Right hindlimb (tissue), 1 donor: ENCODE data around the gene CCDC186.

Experiments used
- DNase-seq: peaks from one replicate; pipeline ENCODE4 v3.0.0-alpha.2; 2018

The CCDC186 gene

DNA sequence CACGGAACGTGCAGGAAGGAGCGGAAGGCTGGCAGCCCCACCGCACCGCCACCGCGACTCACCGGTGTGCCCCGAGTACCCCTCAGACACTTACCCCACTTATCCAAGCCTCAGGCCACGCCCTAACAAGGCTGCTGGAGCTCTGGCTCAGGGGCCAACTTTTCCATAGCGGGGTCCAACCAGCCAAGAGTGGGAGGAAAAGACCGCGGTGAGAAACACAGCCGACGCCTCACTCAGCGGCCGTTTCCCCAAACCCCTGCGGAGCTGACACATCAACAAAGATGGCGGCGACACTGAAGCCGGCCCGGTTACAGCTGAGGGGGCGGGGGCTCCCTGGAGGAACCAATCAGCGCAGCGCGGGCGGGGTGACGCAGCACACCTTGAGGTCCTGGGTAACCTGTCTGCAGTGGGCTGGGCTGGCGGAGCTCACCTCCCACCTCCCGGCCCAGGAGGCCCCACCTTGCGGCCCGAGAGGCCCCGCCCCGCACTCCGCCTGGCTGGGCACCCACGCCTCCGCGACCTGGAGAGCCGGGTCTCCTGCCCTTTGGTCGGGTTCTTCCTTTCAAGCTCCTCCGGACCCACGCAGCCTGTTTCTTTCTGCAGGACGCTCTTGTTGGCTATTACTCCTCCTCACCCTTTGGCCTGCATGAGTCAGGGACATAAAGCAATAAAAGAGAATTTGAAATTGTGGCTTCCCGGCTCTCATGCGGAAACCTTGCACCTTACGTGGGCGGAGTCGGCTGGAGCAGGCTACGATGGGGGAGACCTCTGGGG, at the start of gene CCDC186:
TSS of gene CCDC186 (minus strand) at position 283 of the 774 bp plus-strand sequence. CDS start 10,935 bp downstream, outside the sequence.
- peak; percentile 91 for DNase-seq

DNA sequence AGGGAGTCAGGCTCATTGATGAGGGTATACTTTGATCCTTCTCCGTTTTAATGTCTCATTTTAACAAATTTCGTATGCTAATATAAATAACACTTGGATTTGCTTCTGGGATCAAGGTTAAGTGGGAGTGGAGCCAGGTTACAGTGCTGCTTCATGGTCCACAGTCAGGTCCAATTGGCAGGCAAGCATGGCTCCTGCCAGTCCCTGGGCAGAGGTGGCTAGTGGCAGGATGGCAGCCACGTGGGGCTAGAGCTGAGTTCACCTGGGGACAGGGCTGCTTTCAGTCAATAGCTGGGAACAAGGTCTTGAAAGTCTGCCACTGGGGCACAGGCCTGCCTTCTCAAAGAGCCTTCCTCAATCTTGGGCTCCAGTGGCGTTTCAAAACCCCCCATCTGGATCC, 49.1 kb upstream of the CCDC186 start:
- no peak for DNase-seq

DNA sequence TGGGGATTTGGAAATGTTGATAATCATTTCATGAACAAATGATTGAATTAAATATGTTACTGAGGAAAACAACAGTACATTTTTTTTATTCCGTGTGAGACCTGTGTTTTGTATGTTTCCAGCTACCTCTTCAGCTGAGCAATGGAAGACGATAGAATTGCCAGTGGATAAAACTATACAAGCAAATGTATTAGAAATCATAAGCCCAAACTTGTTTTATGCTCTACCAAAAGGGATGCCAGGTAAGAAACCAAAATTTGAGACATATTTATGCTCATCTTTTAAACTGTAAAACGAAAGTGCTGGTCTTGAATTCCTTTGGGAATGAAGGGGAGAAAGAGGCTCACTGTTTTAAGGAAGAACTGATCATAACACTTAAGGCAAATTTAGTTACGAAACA, 47.2 kb upstream of the CCDC186 start:
- no peak for DNase-seq

DNA sequence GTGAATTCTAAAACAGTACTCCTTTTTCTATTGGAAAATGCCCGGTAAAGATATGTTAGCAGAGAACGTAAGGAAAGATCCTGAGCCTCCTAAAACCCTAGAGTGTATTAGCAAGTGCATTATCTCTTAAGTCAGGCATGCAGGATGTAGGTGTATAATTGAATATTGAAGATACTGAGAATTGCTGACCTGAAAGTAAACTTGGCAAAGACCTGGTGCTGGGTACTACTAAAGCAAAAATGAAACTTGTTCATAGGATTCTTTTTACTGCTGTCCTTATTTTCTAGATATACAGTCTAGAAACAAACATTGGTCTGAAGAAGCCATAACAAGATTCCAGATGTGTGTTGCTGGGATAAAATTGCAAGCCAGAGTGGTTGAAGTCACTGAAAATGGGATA, 46.3 kb upstream of the CCDC186 start:
- DNase-seq = no peak

DNA sequence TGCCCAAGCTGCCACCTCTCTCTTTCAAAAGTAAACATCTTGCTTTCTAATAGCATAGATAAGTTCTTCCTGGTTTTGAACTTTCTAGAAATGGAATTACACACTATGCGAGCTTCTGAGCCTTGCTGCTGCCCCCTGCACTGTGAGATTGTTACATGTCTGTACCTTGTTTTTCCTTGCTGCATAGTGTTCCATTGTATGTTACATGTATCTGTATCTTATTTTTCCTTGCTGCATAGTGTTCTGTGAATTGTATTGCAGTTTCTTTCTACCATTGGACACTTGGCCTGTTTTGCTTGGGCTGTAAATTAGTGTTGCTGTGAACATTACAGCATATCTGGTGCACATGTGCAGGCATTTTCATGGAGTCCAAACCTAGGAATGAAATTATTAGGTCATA, 41.0 kb upstream of the CCDC186 start:
- no peak for DNase-seq

DNA sequence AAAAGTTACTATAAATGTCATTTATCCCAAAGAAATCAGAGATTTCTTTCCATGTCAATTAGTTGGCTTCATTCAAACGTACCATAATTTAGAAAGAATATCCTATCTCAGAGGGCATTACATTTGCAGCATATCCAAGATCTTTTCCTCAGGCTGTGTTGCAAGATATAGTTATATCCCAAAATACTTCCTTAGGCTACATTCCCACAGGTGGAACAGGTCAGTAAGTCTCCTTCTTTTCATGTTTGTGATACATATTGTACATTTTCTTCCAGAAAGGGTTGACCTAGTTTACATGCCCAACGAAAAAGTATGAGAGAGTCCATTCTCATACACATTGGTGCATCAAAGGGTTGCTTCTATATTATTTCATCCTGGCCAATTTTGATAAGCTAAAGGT, 38.1 kb upstream of the CCDC186 start:
- no peak for DNase-seq

DNA sequence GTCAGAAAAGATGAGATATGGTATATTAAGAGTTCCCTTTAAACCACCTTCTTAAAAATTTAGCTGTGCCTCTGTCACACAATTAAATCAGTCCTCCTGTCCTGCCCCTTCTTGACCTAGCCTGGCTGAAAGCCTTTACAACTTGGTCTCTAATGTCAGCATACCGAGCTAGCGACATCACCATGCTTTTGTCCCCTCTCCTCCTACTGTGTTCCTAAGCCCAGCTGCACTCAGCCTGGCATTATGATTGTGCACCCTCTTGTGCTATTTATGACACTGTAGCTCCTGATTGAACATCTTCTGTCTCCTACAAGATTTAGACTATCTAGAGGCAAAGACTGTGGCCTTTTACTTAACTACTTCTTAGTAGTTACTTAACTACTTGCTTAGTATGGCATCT, 34.3 kb upstream of the CCDC186 start:
- no peak for DNase-seq

DNA sequence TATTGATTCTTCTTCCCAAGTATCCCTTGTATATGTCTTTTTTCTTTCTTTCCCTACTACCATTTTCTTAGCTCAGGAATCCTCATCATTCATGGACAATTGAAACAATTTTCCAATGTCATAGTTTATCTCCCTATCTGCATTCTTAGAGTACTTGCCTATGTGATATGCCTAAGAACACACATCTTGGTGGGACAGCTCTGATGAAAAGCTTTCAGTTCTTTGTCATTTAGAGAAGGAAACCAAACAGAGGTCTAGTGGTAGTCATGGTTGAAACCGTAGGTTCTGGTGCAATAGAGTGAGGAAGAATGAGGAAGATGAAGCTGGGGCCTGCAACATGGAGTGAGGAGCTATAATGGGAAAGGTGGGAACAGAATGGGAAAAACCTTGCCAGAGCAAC, 33.3 kb upstream of the CCDC186 start:
- DNase-seq = no peak

DNA sequence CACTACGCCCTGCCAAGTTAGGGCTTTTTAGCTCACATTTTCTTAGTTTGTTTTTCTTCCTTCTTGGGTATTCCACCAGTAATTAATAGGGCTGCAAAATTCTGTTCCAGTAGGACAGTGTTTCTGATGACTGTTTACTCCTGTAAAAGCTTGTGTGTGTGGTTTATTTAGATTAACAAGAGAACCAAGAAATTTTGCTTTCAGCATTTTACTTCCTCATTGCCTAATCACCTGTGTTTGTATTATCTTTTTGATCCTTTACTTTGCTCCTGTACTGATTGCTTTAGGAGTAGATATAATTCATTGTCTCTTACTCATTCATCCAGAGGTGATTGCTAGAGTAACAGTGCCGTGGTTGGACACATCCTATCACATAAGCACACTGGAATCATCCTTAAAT, 32.9 kb upstream of the CCDC186 start:
- DNase-seq = no peak

DNA sequence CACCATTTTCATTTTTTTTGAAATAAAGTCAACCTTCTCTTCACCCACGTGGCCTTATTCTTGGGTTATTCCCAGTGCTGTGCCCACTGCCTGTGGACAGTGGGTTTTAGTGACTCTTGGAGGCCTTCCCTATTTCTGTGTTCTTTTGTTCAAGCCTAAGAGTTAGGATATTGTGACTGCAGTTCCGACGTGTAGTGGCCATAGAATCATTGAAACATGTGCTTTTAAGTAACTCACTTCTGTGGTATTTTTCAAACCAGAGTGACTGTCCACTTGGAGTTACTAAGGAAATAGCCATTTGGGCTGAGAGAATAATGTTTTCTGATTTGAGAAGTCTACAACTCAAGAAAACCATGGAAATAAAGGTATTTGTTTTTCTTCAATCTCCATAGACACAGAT, 28.8 kb upstream of the CCDC186 start:
- no peak for DNase-seq

DNA sequence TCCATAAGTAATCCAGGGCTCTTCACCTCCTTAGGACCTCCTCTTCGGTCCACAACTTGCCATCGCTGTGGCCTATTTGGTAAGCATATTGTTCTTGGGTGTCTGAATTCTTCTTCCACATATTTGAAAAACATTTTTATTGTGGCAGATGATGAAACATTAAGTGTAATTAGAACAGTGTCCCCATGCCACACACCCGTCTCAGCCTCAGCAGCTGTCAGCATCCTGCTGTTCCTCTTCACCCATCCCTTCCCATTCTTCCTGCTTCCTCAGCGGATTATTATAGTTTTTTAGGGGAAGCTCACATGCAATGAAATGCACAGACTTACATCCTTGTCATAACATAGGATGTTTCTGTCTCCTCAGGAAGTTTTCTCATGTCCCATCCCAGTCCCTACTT, 25.2 kb upstream of the CCDC186 start:
- no peak for DNase-seq

DNA sequence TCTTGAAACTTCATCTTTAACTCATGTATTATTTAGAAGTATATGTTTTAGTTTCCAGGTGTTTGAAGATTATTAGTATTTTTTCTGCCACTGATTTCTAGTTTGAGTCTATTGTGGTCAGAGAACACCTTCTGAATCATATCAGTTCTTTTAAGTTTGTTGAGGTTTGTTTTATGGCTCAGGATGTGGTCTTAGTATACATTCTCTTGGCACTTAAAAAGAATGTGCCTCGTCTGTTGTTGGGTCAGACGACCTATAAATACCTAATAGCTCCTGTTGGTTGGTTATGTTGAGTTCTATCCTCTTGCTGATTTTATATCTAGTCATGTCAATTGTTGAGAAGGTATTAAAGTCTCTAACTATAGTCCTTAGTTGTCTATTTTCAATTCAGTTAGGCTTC, 21.1 kb upstream of the CCDC186 start:
- no peak for DNase-seq

DNA sequence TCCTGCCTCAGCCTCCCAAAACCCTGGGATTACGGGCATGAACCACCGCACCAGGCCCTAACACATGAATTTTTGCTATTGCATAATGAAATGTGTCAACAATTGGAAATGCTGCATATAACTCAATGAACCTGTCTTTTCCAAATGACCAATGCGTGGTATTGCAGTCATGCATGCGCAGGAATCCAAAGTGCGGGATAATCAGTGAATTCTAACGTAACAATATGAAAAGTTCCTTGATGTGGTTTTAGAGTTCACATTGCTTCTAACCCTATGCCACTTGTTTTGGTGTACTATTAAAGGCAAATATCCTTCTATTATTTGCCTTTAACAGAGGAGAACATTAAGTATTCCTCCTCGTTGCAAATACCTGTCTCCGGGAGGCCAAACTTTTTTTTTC, 15.7 kb upstream of the CCDC186 start:
- DNase-seq = no peak

DNA sequence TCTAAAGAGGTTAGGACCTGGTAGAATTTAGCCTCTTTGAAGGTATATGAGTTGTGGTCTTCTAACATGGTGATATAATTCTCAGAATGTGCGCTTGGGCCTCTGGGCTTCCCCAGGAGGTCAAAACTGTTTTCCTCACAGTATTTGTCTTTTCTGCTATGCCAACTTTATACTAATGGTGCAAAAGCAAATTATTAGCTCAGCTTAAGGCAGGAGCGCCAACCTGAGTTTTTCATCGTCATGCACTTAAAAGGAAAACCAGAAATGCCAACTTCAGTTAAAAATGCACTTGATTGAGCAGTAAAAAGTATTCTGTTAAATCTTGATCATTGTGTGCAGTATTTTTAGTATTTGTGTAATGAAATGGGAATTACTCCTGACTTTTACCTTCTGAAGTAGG, 14.9 kb upstream of the CCDC186 start:
- DNase-seq = no peak

DNA sequence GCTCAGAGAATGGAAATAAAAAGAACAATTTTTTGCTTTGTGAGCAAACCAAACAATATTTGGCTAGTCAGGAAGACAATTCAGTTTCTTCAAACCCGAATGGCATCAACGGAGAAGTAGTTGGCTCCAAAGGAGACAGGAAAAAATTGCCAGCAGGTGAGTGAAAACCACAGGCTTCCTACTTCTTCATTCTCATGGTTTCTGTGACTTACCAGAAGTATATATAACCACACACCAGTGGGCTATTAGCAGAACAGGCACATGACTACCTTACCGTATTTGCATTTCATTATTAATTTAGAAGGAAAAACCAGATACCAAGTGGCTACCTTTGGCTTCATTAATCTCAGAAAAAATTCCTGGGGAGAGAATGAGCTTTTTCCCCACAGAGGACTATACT, 14.0 kb upstream of the CCDC186 start:
- DNase-seq = no peak

DNA sequence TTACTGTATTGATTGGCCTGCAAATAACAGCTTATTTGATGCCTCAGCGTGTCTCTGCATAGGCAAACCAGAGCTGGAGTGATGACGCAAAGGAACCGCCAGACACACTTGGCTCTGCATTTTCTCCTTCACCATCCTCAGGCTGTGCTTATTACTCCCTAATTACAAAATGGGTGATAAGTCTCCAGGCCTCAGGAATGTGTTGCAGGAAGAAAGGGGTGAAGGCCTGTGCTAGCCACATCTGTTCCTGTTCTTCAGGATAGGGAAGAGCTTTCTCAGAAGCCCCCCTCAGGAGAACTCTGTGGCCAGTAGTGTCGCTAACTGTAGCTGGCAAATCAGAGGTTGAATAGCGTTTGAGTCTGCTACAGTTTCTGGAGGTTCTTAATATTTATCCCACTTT, 10.3 kb upstream of the CCDC186 start:
- DNase-seq = no peak

DNA sequence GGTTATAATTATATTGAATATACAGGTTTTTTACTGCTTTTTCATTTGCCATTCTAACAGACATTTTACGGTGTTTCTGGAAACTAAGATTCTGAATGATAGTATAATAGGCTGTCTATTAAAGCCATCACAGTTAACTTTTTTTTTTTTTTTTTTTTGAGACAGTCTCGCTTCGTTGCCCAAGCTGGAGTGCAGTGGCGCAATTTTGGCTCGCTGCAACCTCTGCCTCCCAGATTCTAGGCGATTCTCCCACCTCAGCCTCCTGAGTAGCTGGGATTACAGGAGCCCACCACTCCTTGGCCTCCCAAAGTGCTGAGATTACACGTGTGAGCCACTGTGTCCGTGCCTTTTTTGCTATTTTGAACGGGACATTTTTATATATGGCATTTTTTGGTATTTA, 9.6 kb upstream of the CCDC186 start:
- DNase-seq = no peak

DNA sequence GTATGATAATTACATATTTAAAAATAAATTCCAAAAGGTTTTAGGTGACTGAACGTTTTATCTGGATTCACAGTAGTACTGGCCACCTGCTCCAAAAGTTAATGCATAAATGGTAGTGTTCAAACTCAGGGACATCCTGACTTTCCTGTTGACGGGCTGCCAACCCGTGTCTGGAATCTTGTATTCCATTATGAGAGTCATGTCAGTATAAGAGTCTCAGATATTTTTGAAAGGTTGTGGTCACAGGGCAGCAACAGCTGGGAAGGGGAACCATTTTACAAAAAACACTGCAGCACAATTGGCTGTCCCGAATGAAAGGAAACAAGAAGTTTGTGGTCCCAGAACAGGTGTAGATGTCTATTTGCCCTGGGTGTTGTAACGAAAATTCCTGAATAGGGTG, 8.0 kb upstream of the CCDC186 start:
- DNase-seq = peak; percentile 28

DNA sequence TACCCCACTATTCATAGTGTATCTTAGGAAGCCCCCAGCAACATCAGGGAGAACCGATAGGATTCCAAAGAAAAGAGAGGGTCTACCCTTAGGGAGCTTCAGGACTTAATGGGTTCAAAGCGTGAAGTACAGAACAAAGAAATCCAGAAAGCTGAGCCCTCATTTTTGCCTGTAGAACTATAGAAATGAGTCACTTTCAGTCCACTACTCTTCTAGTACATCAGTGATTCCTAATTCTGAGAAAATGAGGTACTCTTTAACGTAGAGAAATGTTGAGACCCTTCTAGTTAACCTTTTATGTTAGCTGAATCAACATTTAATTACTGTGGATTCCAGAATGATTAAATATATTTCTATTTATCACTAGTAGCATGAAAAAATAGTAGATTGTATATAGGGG, 6.9 kb upstream of the CCDC186 start:
- DNase-seq = no peak

DNA sequence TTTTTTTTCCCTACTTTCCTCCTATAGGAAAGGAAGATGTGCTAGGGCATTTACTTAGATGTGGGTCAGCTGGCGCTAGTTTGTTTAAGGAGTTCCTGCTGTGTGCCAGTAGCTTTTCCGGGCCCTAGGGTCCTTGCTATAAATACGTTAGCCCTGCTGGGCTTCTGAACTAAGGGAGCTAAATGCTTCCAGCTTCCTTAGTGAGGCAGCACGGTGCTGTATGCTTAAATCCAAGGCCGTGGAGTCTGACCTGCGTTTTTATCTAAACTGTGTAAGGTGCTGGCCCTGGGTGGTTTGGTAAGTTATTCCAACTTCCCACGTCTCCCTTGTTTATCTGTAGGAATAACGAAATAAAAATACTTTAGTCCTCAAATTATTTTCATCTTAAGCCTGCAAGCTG, 5.7 kb upstream of the CCDC186 start:
- no peak for DNase-seq

DNA sequence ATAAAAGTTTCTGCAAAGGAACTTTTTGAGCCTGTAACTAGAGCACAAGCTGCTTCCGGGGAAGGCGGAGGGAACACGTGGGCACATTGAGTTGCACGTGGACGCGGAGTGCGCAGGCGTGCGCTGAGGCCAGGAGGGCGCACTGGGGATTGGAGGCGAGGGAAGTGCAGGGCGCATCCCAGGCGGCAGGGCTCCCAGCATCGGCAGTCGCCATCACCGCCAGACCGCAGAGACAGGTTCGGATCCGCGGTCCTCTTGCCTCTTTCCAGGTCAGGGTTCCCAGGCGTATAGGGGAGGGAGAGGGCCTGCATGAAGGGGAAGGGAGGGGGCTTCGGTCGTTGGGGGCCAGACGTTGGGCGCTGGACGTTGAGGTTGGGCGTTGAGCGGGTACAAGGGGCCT, 5.1 kb upstream of the CCDC186 start, which contains the start of gene TDRD1:
TSS of gene TDRD1 (plus strand) at position 206 of the 400 bp plus-strand sequence. CDS start 8,479 bp downstream, outside the sequence.
- no peak for DNase-seq

DNA sequence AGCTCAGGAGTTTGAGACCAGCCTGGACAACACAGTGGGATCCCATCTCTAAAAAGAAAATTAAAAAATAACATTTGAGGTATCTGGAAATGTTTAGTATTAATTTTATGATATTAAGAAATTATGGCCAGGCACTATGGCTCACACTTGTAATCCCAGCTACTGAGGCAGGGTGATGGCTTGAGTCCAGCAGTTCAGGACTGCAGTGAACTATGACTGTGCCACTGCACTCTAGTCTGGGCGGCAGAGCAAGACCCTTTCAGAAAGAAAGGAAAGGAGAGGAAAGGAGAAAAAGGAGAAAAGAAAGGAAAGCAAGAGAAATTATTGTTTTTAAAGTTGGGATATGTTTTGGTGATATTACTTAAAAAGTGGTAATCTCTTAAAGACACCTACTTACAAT, 2.5 kb upstream of the CCDC186 start:
- no peak for DNase-seq

DNA sequence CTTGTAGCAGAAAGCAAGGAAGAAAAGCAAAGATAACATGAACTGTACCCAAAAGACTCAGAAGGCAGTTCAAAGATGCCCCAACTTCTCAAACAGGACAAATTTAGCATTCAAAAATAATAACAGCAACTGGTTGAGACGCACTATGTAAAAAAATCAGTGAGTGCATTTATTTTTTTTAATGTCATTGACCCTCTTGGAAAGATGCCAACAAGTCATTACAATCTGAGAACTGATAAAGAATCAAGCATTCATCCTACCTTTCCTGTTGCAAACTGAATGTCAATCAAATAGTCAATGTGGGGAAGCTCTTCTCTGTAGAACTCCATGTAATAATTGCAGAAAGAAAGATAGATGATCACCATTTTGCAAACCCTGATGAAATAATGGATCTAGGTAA, 1.7 kb upstream of the CCDC186 start:
- DNase-seq = no peak

DNA sequence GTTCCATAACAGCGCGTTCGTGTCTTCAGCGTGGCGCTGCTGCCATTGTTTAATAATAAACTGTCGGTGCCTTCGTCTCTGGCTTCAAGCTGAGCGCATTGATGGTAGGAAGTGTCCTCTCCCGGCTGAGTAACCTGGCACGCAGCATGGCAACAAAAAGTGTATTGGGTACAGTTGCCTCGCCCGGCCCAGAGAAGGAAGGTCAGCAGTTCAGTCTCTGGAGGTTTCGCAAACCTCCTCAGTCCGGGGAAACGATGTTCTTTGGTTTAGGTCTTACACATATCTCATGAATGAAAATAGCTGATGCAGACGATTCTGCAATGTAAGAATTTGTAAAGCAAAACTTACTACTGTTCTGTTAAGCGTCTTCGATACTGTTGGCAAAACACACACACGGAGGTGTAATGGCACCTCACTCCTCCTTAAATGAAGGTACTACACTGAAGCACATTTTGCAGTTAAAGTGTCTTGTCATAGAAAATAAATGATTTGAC, 739 bp upstream of the CCDC186 start:
- DNase-seq = no peak

DNA sequence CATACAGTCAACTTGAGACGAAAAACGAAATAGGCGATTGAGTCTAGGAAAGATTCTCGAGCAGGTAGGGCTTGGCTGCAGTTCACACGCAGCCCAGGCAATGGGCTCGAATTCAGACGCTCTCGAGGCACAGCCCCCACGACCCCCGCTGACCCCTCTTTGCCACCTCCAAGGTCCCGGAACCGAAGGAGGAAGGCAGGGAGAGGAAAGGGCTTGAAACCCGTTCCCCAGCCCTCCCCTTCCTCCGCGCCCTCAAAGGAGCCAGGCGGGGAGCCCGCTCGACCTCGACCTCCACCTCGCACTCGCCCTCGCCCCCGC, 441 bp downstream of the CCDC186 start:
- DNase-seq = no peak
